Spleen (tissue), 11 donors: ENCODE data around the gene RGL1. TPM values are rescaled to one million over a fixed set of nuclear protein-coding genes. Genes with fewer than 3 reads are reported as not detected.
A peak's percentile ranks its signal among the peaks of the same experiment; 100 is the strongest.

Experiments
- DNase-seq: peaks from one replicate; pipeline ENCODE4 v3.0.0-alpha.2; 2020
- H3K27ac ChIP-seq, 8 donors: fragments of 200-600 bp; sonication (generic) in 7 of 8; 1 replicate in 4 of 8; 2 replicates in 4 of 8; pipeline versions ENCODE4 v1.5.0 to v1.8.0; 2016 to 2021; ENCODE audit warnings: inconsistent platforms in 4 of 8, mild to moderate bottlenecking in 4 of 8, moderate library complexity in 1 of 8
- H3K27me3 ChIP-seq, 7 donors: fragments of 200-600 bp; sonication (generic) in 6 of 7; replicated peaks in 1 of 7; 1 replicate in 4 of 7; 2 replicates in 3 of 7; pipeline versions ENCODE4 v1.5.0 to v1.8.0; 2016 to 2021; ENCODE audit warnings: inconsistent platforms in 3 of 7, mild to moderate bottlenecking in 1 of 7
- H3K36me3 ChIP-seq, 6 donors: fragments of 200-600 bp; sonication (generic) in 5 of 6; 1 replicate in 4 of 6; 2 replicates in 2 of 6; pipeline versions ENCODE4 v1.5.0 to v1.8.0; 2016 to 2021; ENCODE audit warnings: inconsistent platforms in 2 of 6
- H3K4me1 ChIP-seq, 6 donors: fragments of 200-600 bp; sonication (generic) in 5 of 6; 1 replicate in 3 of 6; 2 replicates in 3 of 6; pipeline versions ENCODE4 v1.5.0 to v1.8.0; 2016 to 2021; ENCODE audit warnings: inconsistent platforms in 3 of 6
- H3K4me3 ChIP-seq, 8 donors: fragments of 200-600 bp; sonication (generic) in 7 of 8; 1 replicate in 4 of 8; 2 replicates in 4 of 8; pipeline versions ENCODE4 v1.5.0 to v1.8.0; 2016 to 2021; ENCODE audit warnings: inconsistent platforms in 4 of 8, mild to moderate bottlenecking in 4 of 8, moderate library complexity in 2 of 8
- H3K9me3 ChIP-seq, 8 donors: fragments of 200-600 bp; sonication (generic) in 7 of 8; 1 replicate in 4 of 8; 2 replicates in 4 of 8; pipeline versions ENCODE4 v1.5.0 to v1.8.0; 2016 to 2021; ENCODE audit warnings: inconsistent platforms in 4 of 8
- POLR2A ChIP-seq, 3 donors: fragments of 450-650 bp; IDR thresholded peaks; one replicate each; pipeline ENCODE4 v1.5.1; 2017; ENCODE audit warnings: antibody characterized with exemption in 3 of 3, mild to moderate bottlenecking in 1 of 3
- POLR2AphosphoS5 ChIP-seq, 3 donors: sonication (generic); formaldehyde crosslinking; IDR thresholded peaks; one replicate each; pipeline ENCODE4 v1.5.1; 2017; ENCODE audit warnings: antibody characterized with exemption in 3 of 3
- WGBS, 5 donors: extraction: QIAGEN DNeasy Blood & Tissue Kit in 3 of 5; methylation state at CpG; one replicate each; pipeline versions ENCODE4 v1.1.5 to v1.1.7; 2013 to 2018; 5-methylcytosine and 5-hydroxymethylcytosine counted together
- intact Hi-C: fragments of 100-400 bp; cut with DNase I; formaldehyde crosslinking; loops from one replicate; pipeline ENCODE4 v1.15.0; 2023; ENCODE audit warnings: low total_unique reads
- polyA plus RNA-seq, 3 donors: library from polyadenylated mRNA; stranded (reverse); fragments of 200-250 nt; gene quantifications; one replicate each; pipeline ENCODE4 v1.2.1, GENCODE V29; 2013
- total RNA-seq, 7 donors: library from RNA; depleted of rRNA in 3 of 7; stranded (reverse); fragments of >200 nt in 3 of 7; fragmentation: NEBNext Ultra II Directional in 4 of 7; extraction: Animal tissue kit (Norgen Biotek cat#: 25700) in 4 of 7; gene quantifications; one replicate each; pipeline versions ENCODE4 v1.1.0 to v1.2.1, GENCODE V29; 2016 to 2021
- TF ChIP-seq, protein P1 (sequence below), 11 experiments: fragments of 200-600 bp in 7 of 11; fragments of 450-650 bp in 4 of 11; sonication (generic) in 4 of 11; IDR thresholded peaks in 8 of 11; conservative IDR thresholded peaks in 3 of 11; 1 replicate in 7 of 11; 2 replicates in 4 of 11; pipeline versions ENCODE4 v1.4.0 to v1.8.0; 2016 to 2021; ENCODE audit warnings: antibody characterized with exemption in 11 of 11, inconsistent platforms in 4 of 11, mild to moderate bottlenecking in 1 of 11
- donor health status: healthy with polysubstance abuse.
- donor health status: DM: no; HTN: no; CAD: no; lungs with moderate emphysema.
- donor health status: DM: no; HTN: no; CAD: no.
- donor health status: Bipolar disorder and iron deficiency.
- donor health status: healthy.
- donor health status: DM: no; HTN: no; CAD: no.
- donor health status: DM: yes; HTN: yes; CAD: no.

The RGL1 gene
- total and polyA plus RNA-seq, 10 donors = 14.3 to 126 (median 71.4) TPM

GRCh38 chr1:183905508-183906113, 100.7 kb downstream of the RGL1 start:
- H3K27me3 ChIP-seq = no peaks in the 10 kb centered on the region
- no peaks in the 10 kb centered on the region for H3K9me3 ChIP-seq
- H3K4me3 ChIP-seq = no peak overlapping the region
- H3K36me3 ChIP-seq = peaks cover 0 to 76% (median 11%) of the 10 kb centered on the region in 6 donors
- peak overlapping the region in 1 of 8 donors; percentile 17 for H3K27ac ChIP-seq
- intact Hi-C loops = no loop called here
- DNase-seq = no peak
- peaks cover under 1 to 29% (median 15%) of the 10 kb centered on the region in 6 donors for H3K4me1 ChIP-seq
- TF ChIP-seq POLR2A (IDR thresholded peaks at IDR 0.05) (no peak), POLR2AphosphoS5 (IDR thresholded peaks at IDR 0.05) (no peak)
- TF ChIP-seq, protein P1, sequence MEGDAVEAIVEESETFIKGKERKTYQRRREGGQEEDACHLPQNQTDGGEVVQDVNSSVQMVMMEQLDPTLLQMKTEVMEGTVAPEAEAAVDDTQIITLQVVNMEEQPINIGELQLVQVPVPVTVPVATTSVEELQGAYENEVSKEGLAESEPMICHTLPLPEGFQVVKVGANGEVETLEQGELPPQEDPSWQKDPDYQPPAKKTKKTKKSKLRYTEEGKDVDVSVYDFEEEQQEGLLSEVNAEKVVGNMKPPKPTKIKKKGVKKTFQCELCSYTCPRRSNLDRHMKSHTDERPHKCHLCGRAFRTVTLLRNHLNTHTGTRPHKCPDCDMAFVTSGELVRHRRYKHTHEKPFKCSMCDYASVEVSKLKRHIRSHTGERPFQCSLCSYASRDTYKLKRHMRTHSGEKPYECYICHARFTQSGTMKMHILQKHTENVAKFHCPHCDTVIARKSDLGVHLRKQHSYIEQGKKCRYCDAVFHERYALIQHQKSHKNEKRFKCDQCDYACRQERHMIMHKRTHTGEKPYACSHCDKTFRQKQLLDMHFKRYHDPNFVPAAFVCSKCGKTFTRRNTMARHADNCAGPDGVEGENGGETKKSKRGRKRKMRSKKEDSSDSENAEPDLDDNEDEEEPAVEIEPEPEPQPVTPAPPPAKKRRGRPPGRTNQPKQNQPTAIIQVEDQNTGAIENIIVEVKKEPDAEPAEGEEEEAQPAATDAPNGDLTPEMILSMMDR (IDR thresholded peaks at IDR 0.05 in 8 of 11, conservative IDR thresholded peaks at IDR 0.05 in 3 of 11) = no peak
- WGBS, 5 donors = 92 to 95% (median 94%) methylated on average over 6 of the region's 6 CpGs

- no peaks in the 10 kb centered on the region for H3K27me3 ChIP-seq
Measured at GRCh38 chr1:183907070-183907469, 102.2 kb downstream of the RGL1 start.

DNA sequence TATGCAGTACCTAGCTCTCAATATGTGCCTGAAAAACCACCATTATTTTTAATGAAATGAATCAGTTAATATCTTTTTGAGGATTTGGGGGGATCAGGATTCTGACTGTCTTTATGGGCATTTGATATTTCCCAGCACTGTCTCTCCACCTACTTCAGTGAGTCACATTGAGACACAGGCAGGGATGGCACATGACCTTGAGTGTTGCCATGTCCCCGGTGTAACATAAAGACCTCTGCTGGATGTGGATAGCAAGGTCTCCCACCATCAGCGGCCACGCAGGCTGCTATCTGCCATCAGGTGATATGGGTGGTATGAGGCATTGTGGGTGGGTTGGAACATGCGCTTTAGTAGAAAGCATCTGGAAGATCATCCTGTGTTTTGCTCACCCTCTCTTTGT, 103.2 kb downstream of the RGL1 start:
- H3K4me3 ChIP-seq = no peak overlapping the region
- H3K36me3 ChIP-seq = peaks cover 0 to 76% (median 15%) of the 10 kb centered on the region in 6 donors
- TF ChIP-seq, protein P1 (IDR thresholded peaks at IDR 0.05 in 8 of 11, conservative IDR thresholded peaks at IDR 0.05 in 3 of 11) = no peak
- TF ChIP-seq POLR2AphosphoS5 (IDR thresholded peaks at IDR 0.05) = peak in 1 of 3 donors; percentile 21

More at GRCh38 chr1:183907070-183907469, 102.2 kb downstream of the RGL1 start:
- DNase-seq = no peak
- H3K36me3 ChIP-seq = peaks cover 0 to 74% (median 11%) of the 10 kb centered on the region in 6 donors
- H3K27ac ChIP-seq = peak overlapping the region in 5 of 8 donors; percentile 6 to 41 (median 26)
- WGBS, 5 donors = 75 to 91% (median 82%) methylated on average over 4 of the region's 4 CpGs
- H3K4me1 ChIP-seq = peaks cover 13 to 34% (median 24%) of the 10 kb centered on the region in 6 donors
- intact Hi-C loops = no loop called here
- no peak overlapping the region for H3K4me3 ChIP-seq
- H3K9me3 ChIP-seq = no peaks in the 10 kb centered on the region
- TF ChIP-seq, protein P1 (IDR thresholded peaks at IDR 0.05 in 8 of 11, conservative IDR thresholded peaks at IDR 0.05 in 3 of 11) = no peak
- peak in 2 of 3 donors; percentile 27 to 28 for TF ChIP-seq POLR2AphosphoS5 (IDR thresholded peaks at IDR 0.05)

DNA sequence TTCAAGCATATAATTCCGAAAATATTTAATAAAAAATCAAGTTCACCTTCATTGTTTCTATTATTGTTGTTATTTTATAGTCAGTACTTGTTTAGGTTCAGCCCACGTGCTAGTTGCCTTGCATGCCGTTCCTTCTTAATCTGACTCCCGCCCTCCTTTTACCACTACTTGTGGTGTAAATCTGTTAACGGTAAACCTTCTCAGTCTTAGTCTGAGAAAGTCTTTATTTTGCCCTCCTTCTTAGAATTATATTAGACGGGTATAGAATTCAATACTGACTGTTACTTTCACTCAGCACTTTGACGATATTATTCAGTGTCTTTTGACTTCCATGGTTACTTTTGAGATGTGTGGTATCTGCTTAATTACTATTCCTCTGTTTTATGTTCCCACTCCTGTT, 104.8 kb downstream of the RGL1 start:
- intact Hi-C loops = no loop called here
- WGBS, 5 donors = 76 to 89% (median 84%) methylated on average over 7 of the region's 7 CpGs
- TF ChIP-seq, protein P1 (IDR thresholded peaks at IDR 0.05 in 8 of 11, conservative IDR thresholded peaks at IDR 0.05 in 3 of 11) = no peak
- TF ChIP-seq POLR2AphosphoS5 (IDR thresholded peaks at IDR 0.05) (no peak), POLR2A (IDR thresholded peaks at IDR 0.05) (no peak)
- peaks cover 15 to 44% (median 35%) of the 10 kb centered on the region in 6 donors for H3K4me1 ChIP-seq
- no peaks in the 10 kb centered on the region for H3K27me3 ChIP-seq
- H3K36me3 ChIP-seq = peaks cover 0 to 89% (median 20%) of the 10 kb centered on the region in 6 donors
- no peak overlapping the region for H3K4me3 ChIP-seq
- H3K27ac ChIP-seq = peak overlapping the region in 6 of 8 donors; percentile 38 to 75 (median 66)
- H3K9me3 ChIP-seq = no peaks in the 10 kb centered on the region
- DNase-seq = no peak

More for the DNA sequence above, 103.2 kb downstream of the RGL1 start:
- Histone ChIP-seq H3K27me3 (no peaks in the 10 kb centered on the region), H3K27ac (peak overlapping the region in 4 of 8 donors; percentile 7 to 75 (median 41)), H3K9me3 (no peaks in the 10 kb centered on the region), H3K4me1 (peaks cover 8 to 32% (median 25%) of the 10 kb centered on the region in 6 donors)
- intact Hi-C loops = no loop called here
- DNase-seq = no peak
- 93 to 97% (median 93%) methylated on average over 4 of the region's 4 CpGs for WGBS, 5 donors
